Activated CD4-positive, alpha-beta T cell treated with anti-CD3 and anti-CD28 coated beads, Interleukin-2, amount 50 U/mL, for 24 hours (primary cell): ENCODE results near the gene ANKRD1.
"Not testable (repeated sequence)": the region's sequence is repeated elsewhere in the genome, so short reads cannot be mapped to it uniquely, and the experiment has no call there.

ENCODE experiments used
- DNase-seq, 2 donors: peaks; one replicate each; pipeline ENCODE4 v3.0.0-alpha.2; 2020; ENCODE audit warnings: low read depth in 1 of 2, low spot score in 1 of 2

The ANKRD1 gene

DNA sequence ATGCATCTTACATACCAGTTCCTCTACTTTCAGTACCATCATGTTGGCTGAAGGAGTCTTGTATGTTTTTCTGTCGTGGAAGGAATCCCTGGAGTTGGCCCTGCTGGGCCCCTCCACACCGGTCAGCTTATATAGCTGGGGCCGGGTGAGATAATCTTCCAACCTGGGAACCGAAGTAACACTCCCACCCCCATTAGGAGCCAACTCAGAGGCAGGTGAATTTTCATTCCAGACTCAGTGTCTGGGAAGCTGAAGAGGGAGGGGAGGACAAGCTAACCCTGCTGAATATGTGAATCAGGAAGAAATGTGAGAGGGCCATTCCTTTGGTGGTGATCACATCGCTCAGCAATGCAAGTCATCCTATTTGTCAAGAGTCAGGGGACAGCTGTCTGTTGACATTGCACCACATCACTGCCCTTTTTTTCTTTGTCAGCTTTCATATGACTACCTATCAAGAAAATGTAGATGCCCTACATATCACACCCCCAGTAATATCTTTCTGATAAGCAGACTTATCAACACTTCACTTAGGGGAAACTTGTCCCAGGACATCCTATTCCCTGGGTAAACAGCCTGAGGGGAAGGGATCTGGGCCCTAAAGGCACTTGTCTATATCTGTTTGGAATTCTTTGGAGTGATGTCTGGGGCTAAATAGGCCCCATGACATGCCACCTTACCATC lies at the start of gene ANKRD1:
Gene ANKRD1 (minus strand): TSS at position 102 of the 681 bp plus-strand sequence. CDS start 60 bp downstream, at position 42.
- DNase-seq: no peak

DNA sequence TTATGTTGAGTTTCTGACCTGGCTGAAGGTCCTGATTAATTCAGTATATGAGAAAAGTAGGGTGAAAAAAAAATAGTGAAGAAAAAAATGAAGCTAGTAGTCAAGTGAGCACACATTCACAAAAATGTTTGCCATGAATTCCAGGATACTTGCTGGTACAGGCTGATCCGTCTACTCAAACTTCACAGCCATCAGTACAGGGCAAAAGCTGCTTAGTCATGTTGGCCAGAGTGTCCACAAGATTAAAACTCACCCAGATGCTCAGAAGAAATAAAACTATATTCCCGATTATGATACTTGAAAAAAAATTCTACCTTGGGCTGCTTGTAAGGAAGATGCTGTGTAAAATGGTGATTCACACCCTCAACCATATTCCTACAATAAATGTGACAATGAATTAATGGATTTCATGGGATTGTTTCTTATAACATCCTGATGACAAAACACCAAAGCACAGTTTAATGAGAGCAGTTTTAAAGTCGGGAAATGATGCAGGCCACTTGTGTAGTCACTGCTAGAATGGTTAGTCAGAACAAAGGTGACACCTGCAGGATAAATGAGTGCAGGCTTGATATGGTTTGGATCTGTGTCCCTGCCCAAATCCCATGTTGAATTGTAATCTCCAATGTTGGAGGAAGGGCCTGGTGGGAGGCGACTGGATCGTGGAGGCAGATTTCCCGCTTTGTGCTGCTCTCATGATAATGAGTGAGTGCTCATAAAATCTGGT lies 49.2 kb upstream of the ANKRD1 start:
- DNase-seq: no peak

DNA sequence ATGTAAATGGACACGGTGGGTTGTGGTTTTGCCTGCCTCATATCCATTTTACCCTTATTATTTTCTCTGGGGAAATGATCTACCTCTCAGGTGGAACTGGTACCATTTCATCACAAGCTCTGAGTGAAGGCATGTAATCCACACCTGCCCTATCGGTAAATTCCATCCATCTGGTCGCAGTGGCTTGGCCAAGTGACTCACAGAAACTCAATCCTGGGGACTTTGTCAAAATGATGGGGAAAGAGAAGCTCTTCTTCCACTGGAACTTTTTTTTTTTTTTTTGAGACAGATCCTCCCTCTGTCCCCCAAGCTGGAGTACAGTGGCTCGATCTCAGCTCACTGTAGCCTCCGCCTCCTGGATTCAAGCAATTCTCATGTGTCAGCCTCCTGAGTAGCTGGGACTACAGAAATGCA lies 48.2 kb upstream of the ANKRD1 start:
- no peak for DNase-seq

DNA sequence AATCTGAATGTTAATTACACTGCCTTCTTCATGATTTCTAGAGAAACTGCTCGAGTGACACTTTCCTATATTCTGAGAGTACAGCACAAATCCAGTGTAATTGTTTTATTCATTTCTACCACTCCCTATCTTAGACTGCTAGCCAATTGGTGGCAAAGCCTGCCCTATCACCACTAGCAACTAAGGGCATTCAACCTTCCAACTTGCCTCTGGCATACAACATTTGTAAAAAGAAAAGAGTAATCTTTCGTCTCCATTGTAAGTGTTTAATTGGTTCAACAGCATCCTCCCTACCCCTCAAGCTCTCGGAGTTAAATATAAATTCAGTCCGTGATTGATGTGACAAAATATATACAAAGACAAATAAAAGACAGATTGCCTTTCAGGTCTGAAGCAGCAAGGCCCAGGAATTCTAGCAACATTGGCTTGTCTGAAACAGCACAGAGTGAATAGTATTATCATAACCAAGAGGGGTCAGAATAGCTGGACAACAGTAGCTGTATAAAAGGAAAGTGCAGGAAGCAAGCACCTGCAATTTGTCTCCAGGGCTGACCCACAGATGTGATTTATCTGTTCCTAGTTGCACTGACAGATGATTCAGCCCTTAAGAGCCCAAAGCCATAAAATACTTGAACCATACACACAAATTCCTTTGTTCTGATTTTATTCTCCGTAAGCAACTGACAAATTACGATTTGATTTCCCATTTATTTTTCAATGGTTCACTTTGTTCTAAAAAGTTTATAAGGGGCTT lies 47.6 kb upstream of the ANKRD1 start:
- no peak for DNase-seq

DNA sequence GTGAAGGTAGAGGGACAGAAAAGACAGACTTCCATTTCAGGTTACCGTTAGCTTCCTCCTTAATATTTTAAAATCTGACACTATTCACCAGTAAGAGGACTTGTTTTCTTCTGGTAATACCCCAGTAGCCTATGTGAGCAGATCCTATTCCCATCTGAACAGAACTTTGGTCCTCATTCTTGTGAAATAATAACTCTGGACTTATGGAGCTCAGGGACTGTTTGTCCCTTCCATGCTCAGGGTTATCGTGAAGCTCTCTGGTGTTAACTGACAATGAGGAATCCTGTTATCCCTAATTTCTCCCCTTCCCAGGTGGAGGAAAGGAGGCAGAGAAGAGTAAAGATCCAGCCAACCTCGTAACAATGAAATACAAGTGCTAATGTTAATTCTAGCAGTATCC lies 47.0 kb upstream of the ANKRD1 start:
- DNase-seq: no peak

DNA sequence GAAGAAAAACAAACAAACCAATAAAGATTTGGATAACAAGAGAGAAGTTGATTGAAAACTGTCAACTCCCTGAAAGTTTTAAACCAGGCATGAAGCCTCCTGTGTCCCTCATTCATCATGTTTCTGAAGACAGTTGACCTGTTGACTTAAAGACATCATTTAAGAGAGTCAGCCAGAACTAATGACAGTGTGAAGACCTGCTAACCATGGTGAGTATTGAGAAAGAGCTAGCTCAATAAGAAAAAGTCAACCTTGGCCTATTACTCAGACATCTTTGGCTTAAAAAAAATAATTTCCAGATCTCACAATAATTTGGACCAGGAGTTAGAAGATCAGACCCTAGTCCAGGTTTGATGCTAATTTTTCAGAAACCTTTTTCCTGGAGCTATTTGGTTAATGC lies 45.3 kb upstream of the ANKRD1 start:
- no peak for DNase-seq

DNA sequence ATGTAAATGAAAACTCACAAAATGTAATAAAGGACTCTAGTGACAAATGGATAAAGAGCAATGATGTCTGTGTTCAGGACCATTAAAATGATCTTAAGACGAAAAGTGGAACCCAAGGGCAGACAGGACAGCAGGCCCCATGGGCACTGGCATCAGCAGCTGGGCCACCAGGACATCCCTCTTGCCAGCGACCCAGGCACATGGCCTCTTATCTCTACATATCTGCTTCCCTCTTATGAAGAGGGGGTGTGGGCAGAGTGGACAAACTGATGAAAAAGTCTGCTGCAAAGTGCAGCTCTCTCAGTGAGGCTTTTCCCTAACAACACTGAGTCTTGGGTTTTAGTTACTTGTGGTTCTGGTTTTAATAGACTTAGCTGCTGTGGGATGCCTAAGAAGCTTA lies 44.8 kb upstream of the ANKRD1 start:
- DNase-seq: no peak

DNA sequence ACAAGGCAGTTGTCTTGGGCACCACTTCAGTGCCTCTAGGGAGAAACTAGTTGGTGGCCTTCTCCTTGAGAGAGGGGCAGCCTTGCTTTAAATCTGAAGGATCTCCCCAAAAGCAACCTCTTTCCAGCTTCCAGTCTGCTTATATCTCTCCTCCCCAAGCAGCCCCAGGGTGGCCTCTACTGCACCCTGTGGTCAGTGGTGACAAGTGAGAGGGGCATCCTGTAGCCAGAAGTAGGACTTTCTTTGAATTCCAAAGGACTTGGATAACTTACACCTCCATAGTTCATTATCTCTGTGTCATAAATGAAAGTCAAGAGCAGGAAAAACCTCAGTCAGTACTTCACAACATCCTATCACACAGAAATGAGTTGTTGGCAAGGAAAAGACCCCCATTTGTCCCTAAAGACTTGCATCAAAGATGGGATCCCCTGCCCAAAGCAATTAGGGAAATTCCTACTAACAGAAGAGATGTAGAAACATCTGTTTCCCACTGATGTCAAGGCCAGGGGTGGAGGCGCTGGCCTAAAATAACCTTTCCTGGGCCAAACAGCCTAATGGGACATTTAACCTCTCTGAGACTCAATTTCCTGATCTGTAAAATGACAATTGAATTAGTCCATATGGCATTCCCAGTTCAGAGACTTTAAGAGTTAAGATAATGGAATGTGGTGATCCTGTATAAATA lies 44.0 kb upstream of the ANKRD1 start:
- no peak for DNase-seq

DNA sequence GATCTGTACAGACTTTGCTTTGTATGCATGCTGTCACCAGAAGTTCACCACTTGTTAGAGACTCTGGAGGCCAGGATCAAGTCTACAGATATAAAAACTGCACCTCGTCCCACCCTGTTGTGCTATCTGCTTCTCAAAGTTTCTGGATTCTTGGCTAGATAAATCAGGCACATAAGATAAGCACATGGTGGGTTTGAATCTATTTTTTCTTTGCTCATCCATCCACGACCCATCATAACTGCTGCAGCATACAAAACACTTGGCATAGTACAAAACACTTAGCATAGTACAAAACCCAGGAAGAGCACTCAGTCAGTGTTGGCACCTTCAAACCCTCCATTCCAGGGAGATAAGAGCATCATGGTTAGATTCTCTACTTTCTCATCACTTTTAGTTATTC lies 42.4 kb upstream of the ANKRD1 start:
- DNase-seq: no peak

DNA sequence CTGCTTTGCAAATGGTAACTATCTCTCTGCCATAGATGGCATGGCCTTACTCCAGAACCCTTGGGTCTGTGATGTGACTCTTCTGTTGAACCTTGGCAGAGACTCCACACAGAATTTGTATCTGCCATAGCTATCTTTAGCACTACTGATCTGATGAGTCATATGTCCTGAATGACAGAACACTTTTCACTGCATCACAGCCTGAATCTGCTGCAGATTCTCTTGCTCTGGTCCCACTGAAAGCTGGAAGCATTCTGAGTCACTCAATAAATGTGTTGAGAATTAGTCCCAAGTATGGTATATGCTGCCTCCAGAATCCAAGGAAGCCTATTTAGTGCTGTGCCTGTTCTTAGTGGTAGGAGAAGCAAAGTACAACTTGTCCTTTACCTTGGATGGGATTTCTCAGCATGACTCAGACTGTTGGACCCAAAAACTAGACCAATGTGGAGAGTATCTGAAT lies 39.5 kb upstream of the ANKRD1 start:
- no peak for DNase-seq

DNA sequence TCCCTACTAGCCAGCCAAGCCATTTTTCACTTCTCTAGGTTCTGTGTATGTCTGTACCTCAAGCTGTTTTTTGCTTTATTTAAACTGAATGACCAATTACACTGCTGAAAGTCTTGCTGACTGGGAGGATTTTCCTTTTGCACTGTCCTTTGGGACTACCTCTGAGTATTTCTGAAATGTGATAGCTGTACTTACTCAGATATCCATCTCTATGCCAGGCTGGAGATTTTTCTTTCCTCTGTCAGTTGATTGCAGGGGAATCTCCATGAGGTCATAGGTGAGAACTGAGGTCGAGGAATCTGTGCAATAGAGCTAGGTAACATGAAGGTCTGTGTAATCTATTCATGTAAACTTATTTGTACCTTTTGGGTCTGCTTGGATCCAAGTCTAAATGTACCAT lies 38.9 kb upstream of the ANKRD1 start:
- DNase-seq: no peak

DNA sequence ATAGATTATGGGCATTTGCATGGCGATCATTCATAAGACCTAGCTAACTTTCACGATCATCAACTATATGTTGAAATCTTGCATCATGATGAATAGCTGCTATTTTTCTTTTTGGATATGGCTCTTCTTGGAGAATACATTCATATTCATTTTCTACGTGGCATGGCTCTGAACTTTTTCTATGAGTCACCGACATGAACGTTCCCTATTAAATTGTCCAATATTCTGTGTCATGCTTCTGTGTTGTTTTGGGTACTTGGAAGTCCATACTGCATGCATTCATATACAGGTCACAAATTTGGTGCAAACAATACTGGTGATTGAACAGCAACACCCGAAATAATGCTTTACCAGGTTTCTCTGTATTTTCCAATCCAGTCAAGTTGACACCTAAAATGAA lies 37.9 kb upstream of the ANKRD1 start:
- DNase-seq: no peak

DNA sequence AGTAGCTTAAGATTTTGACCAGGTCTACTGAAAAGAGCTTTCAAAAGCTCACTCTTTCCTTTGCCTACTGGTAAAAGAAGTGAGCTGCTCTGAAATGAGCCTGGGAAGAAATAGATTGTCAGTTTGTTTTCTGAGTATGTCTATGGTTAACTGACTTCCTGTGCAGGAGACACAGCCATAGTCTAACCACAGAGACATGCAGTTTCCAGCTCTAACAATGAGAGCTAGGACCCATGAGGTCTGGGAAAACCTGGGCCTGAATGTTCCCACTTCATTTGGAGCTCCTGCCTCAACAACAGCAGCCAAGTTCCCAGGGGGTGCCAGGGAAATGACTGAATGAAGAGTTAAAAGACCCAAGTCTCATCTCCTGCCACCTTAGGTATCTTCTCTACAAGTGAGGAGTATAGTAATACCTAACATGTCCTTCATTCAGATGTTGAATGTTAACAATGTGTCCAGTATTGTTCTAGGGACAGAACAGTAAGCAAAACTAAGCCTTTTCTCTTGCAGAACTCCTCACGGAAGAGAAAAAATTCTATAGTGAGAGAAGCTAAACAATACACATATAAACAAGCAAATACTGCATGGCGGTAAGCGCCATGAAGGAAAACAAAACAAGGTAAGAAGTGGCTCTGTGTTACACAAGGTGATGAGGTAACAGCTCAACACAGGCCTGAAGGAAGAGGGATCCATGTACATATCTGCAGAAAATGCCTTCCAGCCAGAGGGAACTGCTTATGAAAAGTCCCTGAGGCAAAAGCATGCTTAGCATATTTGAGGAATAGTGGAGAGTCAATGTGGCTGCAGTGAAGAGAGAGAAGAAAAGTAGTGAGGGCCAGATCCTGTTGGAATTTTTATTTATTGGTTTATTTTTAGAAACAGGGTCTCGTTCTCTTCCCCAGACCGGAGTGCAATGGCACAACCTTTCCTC lies 26.4 kb upstream of the ANKRD1 start:
- no peak for DNase-seq

DNA sequence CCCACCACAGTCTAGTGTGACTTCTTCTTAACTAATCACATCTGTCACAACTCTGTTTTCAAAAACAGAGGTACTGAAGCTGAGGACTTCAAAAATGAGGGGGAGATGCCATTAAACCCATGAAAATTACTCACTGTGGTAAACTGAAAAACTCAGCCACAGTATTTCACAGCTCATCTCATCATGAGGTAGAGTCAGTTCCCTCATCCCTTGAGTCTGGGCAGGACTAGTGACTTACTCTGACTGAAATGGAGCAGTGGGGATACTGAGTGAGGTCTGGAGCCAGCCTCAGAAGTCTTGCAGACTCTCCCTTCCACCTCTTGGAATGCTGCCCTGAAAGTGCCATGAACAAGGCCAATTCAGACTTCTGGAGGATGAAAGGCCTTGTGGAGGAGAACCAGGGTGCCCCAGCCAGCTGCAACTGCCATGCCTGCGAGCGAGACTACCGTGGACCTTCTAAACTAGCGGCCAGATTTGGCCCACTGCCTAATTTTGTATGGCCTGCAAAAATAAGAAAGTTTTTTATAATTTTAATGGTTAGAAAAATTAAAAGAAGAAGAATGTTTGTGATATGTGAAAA lies 24.7 kb upstream of the ANKRD1 start:
- no peak for DNase-seq

DNA sequence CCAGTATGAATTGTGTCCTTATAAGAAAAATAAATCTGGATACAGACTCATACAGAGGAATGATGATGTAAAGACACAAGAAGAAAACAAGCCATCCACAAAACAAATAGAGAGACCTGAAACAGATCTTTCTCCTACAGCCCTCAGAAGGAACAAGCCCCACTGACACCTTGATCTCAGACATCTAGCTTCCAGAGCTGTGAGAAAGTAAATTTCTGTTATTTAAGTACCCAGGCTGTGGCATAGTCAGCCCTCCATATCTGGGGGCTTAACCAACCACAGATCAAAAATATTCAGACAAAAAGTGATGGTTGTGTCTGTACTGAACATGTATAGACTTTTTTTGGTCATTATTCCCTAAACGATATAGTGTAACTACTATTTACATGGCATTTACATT lies 23.9 kb upstream of the ANKRD1 start:
- no peak for DNase-seq

DNA sequence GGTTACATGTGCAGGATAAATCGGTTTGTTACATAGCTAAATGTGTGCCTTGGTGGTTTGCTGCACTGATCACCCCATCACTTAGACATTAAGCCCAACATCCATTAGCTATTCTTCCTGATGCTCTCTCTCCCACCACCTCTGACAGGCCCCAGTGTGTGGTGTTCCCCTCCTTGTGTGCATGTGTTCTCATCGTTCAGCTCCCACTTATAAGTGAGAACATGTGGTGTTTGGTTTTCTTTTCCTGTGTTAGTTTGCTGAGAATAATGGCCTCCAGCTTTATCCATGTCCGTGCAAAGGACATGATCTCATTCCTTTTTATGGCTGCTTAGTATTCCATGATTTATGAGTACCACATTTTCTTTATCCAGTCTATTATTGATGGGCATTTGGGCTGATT lies 22.1 kb upstream of the ANKRD1 start:
- not testable (repeated sequence) for DNase-seq

DNA sequence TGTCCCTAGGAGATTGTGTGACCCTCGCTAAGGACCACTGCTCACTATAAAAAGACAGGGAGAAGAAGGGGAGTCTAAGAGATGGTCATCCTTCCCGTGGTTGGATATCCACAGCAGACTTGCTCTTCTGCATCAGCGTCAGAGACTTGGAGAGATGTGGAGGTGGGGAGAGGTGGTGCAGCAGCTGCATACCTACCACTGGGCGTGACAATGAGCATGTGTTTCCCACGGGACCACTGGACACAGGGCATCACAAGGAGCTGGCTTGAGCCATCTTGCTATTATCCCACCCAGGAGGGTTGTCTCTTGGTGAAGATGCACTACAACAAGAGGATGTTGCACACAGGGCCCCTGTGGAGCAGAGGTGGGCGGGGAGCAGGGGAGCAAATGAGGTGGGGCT lies 18.8 kb upstream of the ANKRD1 start:
- DNase-seq: no peak

DNA sequence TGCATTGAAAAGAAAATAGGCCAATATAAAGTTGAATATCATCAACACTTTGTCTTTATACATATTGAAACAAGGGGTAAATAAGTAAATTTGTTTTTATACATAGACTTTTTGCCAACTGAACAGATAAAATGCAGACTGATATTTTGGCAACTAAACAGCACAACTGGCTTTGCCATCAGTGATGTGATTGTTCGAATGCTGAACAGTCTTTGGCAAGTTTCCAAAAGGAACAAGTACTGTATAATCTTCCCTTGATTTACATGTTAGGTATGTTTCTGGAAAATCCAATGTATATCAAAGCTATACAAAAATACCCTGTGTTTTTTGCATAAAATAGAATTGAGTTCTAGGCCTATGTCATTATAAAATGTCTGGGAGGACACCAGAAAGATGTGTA lies 18.2 kb upstream of the ANKRD1 start:
- no peak for DNase-seq

DNA sequence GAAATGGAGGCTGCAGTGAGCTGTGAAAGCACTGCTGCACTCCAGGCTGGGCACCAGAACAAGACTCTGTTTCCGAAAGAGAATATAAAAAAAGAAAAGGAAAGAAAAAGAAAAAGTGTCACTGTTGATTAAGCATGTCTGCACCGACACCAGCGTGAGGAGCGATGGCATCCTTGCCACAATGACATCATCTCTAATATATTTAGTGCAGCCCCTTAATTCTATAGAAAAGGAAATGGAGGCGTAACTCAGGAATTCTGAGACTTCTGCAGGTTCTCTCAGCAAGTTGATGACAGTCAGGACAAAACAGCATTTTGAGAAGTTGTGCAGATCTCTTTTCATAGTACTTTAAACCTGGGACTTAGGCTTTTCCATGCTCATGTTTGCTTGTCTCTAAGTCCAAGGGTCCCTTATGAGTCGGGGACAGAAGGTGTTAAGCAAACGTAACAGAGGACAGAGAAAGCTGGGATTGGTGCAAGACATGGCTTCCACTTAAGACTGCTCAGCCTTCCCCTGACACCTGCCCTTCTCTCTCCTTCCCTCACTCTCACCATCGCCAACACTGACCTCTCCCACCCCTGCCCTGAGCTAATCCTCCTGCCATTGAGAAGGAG lies 16.9 kb upstream of the ANKRD1 start:
- no peak for DNase-seq

DNA sequence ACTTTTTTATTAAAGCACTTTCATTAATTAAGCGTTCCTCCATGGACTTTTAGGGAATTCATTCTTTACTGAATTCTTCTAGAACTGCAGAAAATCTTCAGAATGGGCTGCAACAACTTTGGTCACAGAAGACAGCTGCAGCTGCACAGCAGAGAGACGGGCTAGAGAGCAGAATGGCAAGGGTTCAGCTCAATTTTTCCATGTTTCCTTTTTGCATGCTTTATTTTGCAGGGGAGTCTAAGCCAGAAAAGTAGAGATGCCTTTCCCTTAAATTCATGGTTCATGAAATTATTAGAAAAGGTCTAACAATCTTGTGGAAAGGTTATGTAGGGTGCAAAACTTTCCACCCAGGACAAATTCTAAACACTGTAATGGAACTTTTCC lies 15.4 kb upstream of the ANKRD1 start:
- no peak for DNase-seq
